NCI-H345 treated with DMSO at 0.1 percent for 48 hours (cell line): ENCODE results near the gene KCNQ4.

Experiments
- DNase-seq: peaks from one replicate; lab custom pipeline; 2025; ENCODE audit not compliant: unreplicated experiment; lab: John Stamatoyannopoulos, UW

Gene KCNQ4

GRCh38 chr1:40887652-40888051 lies 104.1 kb downstream of the KCNQ4 start:
- DNase-seq: no peak
